ENCODE results near the gene IL20RB.
"Not testable (repeated sequence)": the region's sequence is repeated elsewhere in the genome, so short reads cannot be mapped to it uniquely, and the experiment has no call there.

The IL20RB gene

GRCh38 chr3:136960838-136961836, 3.4 kb downstream of the IL20RB start:
- no peak overlapping the region for H3K4me3 ChIP-seq (ENCODE audit: low read depth, low read length)
- no peak for TF ChIP-seq CTCF (IDR thresholded peaks at IDR 0.05; ENCODE audit: borderline replicate concordance, insufficient read depth, low read depth, low read length)

GRCh38 chr3:136962927-136963326, 5.1 kb downstream of the IL20RB start:
- no peak overlapping the region for H3K4me3 ChIP-seq (ENCODE audit: low read depth, low read length)
- TF ChIP-seq CTCF (IDR thresholded peaks at IDR 0.05; ENCODE audit: borderline replicate concordance, insufficient read depth, low read depth, low read length) = no peak

DNA sequence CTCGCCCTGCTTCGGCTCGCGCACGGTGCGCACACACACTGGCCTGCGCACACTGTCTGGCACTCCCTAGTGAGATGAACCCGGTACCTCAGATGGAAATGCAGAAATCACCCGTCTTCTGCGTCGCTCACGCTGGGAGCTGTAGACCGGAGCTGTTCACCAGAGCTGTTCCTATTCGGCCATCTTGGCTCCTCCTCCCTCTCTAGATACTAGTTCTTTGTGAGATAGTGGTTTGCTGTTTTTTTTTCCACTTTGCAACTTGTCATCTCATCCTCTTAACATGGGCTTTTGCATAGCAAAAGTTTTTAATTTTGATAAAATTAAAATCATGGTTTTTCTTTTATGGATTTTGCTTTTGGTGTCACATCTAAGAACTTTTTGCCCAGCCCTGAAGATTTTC, 11.8 kb downstream of the IL20RB start:
- H3K4me3 ChIP-seq (ENCODE audit: low read depth, low read length) = not testable (repeated sequence)

DNA sequence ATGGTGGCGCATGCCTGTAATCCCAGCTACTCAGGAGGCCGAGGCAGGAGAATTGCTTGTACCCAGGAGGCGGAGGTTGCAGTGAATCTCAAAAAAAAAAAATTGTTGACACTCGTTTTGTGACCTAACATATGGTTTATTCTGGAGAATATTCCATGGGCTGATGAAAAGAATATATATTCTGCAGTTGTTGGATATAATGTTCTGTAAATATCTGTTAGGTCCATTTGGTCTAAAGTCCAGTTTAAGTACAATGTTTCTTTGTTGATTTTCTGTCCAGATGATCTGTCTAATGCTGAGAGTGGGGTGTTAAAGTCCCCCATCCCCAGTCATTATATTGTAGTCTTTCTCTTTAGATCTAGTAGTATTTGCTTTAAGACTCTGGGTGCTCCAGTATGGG, 15.6 kb downstream of the IL20RB start:
- H3K4me3 ChIP-seq (ENCODE audit: low read depth, low read length) = no peak overlapping the region
- TF ChIP-seq CTCF (IDR thresholded peaks at IDR 0.05; ENCODE audit: borderline replicate concordance, insufficient read depth, low read depth, low read length) = no peak

- no peak overlapping the region for H3K4me3 ChIP-seq (ENCODE audit: low read depth, low read length)
- TF ChIP-seq CTCF (IDR thresholded peaks at IDR 0.05; ENCODE audit: borderline replicate concordance, insufficient read depth, low read depth, low read length) = no peak
Measured at GRCh38 chr3:136974670-136975069, 16.9 kb downstream of the IL20RB start.

DNA sequence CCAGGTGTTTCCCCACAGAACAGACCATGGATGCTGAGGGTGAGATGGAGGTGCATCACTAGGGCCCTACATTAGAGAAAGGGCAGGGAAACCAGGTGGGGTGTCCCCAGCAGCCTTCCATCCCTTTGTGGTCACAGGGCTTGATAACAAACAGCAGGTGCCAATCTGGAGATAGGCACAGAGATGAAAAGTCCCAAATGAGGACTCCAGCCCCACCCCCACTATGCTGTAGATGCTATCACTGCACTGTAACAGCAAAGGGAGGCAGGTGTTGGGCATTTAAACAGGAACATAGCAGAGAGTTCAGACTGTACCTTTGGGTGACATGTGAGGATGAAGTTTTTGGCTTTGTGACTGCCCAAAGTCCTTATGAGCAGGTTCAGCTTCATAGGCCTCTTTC, 21.4 kb downstream of the IL20RB start:
- H3K4me3 ChIP-seq (ENCODE audit: low read depth, low read length) = no peak overlapping the region
- no peak for TF ChIP-seq CTCF (IDR thresholded peaks at IDR 0.05; ENCODE audit: borderline replicate concordance, insufficient read depth, low read depth, low read length)

DNA sequence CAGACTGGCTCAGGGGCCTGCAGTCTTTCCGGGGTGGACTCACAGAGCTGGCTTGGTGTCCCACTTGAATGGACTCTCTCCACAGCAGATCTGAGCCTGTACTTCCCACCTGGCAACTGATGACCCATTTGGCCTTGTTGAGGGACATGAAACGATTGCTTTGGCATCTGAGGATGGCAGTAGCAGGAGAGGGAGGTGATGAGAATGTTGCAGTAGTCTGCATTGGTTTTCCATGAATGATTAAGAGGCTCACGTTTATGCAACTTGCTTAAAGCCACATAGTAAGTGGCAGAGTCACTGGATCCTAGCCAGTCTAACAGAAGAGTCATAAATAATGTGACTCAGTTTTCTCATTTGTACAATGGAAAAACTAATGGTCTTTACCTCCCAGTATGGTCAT, 21.9 kb downstream of the IL20RB start:
- TF ChIP-seq CTCF (IDR thresholded peaks at IDR 0.05; ENCODE audit: borderline replicate concordance, insufficient read depth, low read depth, low read length) = no peak
- H3K4me3 ChIP-seq (ENCODE audit: low read depth, low read length) = no peak overlapping the region
